Fibroblast of pulmonary artery (primary cell): ENCODE results near the gene SLC23A2.

Experiments
- DNase-seq: peaks from one replicate; pipeline ENCODE4 v3.0.0-alpha.2; 2010; ENCODE audit warnings: low read depth
- H3K4me3 ChIP-seq: replicated peaks from 2 replicates; pipeline ENCODE4 v1.5.1; 2011; ENCODE audit warnings: low read depth, mild to moderate bottlenecking, control low read depth, low read length, moderate library complexity
- TF ChIP-seq, protein P1 (sequence below): IDR thresholded peaks from 2 replicates; pipeline ENCODE4 v1.5.1; 2011; ENCODE audit warnings: mild to moderate bottlenecking, control low read depth, low read length, inconsistent platforms; ENCODE audit errors: missing control alignments

The SLC23A2 gene

GRCh38 chr20:4810426-4811019 lies 190.8 kb downstream of the SLC23A2 start:
- DNase-seq, result no peak
- H3K4me3 ChIP-seq, result no peak overlapping the region
- TF ChIP-seq, protein P1, sequence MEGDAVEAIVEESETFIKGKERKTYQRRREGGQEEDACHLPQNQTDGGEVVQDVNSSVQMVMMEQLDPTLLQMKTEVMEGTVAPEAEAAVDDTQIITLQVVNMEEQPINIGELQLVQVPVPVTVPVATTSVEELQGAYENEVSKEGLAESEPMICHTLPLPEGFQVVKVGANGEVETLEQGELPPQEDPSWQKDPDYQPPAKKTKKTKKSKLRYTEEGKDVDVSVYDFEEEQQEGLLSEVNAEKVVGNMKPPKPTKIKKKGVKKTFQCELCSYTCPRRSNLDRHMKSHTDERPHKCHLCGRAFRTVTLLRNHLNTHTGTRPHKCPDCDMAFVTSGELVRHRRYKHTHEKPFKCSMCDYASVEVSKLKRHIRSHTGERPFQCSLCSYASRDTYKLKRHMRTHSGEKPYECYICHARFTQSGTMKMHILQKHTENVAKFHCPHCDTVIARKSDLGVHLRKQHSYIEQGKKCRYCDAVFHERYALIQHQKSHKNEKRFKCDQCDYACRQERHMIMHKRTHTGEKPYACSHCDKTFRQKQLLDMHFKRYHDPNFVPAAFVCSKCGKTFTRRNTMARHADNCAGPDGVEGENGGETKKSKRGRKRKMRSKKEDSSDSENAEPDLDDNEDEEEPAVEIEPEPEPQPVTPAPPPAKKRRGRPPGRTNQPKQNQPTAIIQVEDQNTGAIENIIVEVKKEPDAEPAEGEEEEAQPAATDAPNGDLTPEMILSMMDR, result no peak

DNA sequence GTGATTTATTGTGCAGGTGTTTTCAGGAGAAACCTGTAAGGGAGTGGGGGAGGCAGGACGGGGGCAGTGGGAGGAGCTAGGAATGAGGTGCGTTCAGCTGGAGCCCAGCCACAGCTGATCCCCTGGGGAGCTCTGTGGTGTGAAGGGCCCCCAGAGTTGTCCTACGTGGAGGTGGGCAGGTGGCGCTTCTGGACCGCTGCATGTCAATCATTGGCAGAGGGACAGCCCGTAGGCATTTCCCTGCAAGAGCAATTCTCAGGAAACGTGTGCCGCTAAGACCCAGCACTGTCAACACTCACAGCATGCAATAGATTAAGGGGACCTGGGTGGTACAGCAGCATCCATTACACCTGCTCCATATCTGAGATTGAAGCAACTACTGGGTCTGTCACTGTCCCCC lies 191.6 kb downstream of the SLC23A2 start:
- DNase-seq, result no peak
- H3K4me3 ChIP-seq, result no peak overlapping the region
- TF ChIP-seq, protein P1, result no peak

- H3K4me3 ChIP-seq, result no peak overlapping the region
- no peak for DNase-seq
- TF ChIP-seq, protein P1, result no peak
Observed at GRCh38 chr20:4808872-4809271, 192.4 kb downstream of the SLC23A2 start.

DNA sequence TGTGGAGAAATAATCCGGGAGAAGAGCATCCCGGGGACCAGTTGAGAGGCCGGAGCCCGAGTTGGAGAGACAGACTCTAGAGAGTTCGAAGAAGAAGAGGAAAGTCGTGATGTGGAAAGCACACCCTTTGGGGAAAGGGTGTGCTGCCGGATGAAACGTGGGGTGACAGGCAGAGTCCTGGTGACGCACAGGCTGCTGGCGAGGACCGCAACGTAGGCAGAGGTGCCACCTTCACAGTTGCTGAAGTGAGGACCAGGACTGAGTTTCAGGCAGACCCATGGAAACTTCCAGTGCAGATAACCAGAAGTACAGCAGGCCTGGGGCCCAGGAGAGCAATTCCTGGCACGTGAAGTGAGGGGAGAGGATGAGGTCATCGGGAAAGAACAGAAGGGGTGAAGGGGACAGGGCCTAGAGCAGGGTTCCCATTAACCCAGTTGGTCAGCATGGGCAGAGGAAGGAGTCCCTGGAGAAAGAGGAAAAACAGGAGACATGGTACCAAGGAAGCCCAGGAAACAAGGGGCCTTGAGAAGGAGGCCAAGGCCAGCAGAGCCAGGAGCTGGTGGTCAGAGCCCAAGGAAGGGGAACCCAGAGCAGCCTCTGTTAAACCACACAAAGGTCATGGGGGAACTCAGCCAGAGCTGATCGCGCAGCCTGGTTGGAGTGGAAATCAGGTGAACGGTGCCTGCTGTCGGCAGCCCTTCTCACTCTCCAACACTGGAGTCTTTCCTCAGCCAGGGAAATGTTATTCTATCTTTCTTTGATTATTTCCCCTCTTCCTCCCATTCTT lies 195.5 kb downstream of the SLC23A2 start:
- TF ChIP-seq, protein P1, result no peak
- DNase-seq, result no peak
- H3K4me3 ChIP-seq, result no peak overlapping the region

DNA sequence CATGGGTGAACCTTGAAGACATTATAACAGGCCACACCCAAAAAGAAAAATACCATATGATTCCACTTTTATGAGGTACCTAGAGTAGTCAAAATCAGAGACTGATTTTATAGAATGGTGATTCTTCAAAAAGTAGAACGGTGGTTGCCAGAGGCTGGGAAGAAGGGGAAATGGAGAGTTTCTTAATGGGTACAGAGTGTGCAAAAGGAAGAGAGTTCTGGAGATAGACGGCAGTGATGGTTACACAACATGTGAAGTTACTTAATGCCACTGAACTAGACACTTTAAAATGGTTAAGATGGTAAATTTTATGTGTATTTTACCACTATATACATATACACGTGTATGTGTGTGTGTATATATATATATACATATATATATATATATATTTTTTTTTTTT lies 198.8 kb downstream of the SLC23A2 start:
- DNase-seq, result no peak

More for the DNA sequence above, 198.8 kb downstream of the SLC23A2 start:
- TF ChIP-seq, protein P1, result no peak
- H3K4me3 ChIP-seq, result no peak overlapping the region
